H9 (cell line): ENCODE measurements around the gene LRP8. TPM values are rescaled to one million over a fixed set of nuclear protein-coding genes. Genes with fewer than 3 reads are reported as not detected.
A peak's percentile ranks its signal among the peaks of the same experiment; 100 is the strongest.

ENCODE experiments used
- DNase-seq: peaks from one replicate; pipeline ENCODE4 v3.0.0-alpha.2; 2017
- H2AFZ ChIP-seq: one replicate; pipeline ENCODE4 v1.6.1; 2013; ENCODE audit warnings: mild to moderate bottlenecking, low read length, control low read depth, moderate library complexity
- H2AK5ac ChIP-seq: 2 replicates; pipeline ENCODE4 v1.6.1; 2013; ENCODE audit warnings: low read length, control low read depth, mixed read lengths; ENCODE audit not compliant: insufficient read length
- H2BK120ac ChIP-seq: one replicate; pipeline ENCODE4 v1.6.1; 2013; ENCODE audit warnings: low read depth, mild to moderate bottlenecking, low read length, control low read depth, inconsistent platforms; ENCODE audit not compliant: poor library complexity, severe bottlenecking
- H2BK12ac ChIP-seq: 2 replicates; pipeline ENCODE4 v1.6.1; 2013; ENCODE audit warnings: low read length, control low read depth, mixed read lengths, low read depth; ENCODE audit not compliant: insufficient read length
- H2BK15ac ChIP-seq: 2 replicates; pipeline ENCODE4 v1.6.1; 2013; ENCODE audit warnings: low read depth, low read length, control low read depth
- H2BK20ac ChIP-seq: one replicate; pipeline ENCODE4 v1.6.1; 2013; ENCODE audit warnings: low read depth, mild to moderate bottlenecking, low read length, control low read depth, inconsistent platforms; ENCODE audit not compliant: poor library complexity, severe bottlenecking
- H2BK5ac ChIP-seq: 2 replicates; pipeline ENCODE4 v1.6.1; 2013; ENCODE audit warnings: low read length, control low read depth, mixed read lengths; ENCODE audit not compliant: insufficient read length
- H3K14ac ChIP-seq: 2 replicates; pipeline ENCODE4 v1.6.1; 2013; ENCODE audit warnings: low read length, control low read depth; ENCODE audit not compliant: insufficient read depth
- H3K18ac ChIP-seq: 2 replicates; pipeline ENCODE4 v1.6.1; 2013; ENCODE audit warnings: low read depth, mild to moderate bottlenecking, mixed read lengths, low read length, control low read depth; ENCODE audit not compliant: insufficient read length
- H3K23ac ChIP-seq: 2 replicates; pipeline ENCODE4 v1.6.1; 2013; ENCODE audit warnings: low read length, control low read depth, mixed read lengths, low read depth; ENCODE audit not compliant: insufficient read length
- H3K23me2 ChIP-seq: 2 replicates; pipeline ENCODE4 v1.6.1; 2013; ENCODE audit warnings: low read depth, mild to moderate bottlenecking, mixed read lengths, low read length, control low read depth; ENCODE audit not compliant: insufficient read length, poor library complexity, severe bottlenecking
- H3K27ac ChIP-seq: 2 replicates; pipeline ENCODE4 v1.5.1; 2013; ENCODE audit warnings: low read length, control low read depth, mixed read lengths, low read depth; ENCODE audit not compliant: insufficient read length
- H3K27me3 ChIP-seq: 2 replicates; pipeline ENCODE4 v1.6.1; 2013; ENCODE audit warnings: low read length, control low read depth, inconsistent platforms; ENCODE audit not compliant: insufficient read depth
- H3K4ac ChIP-seq: 2 replicates; pipeline ENCODE4 v1.6.1; 2013; ENCODE audit warnings: low read depth, mild to moderate bottlenecking, control low read depth, inconsistent platforms, low read length, moderate library complexity
- H3K4me1 ChIP-seq: 2 replicates; pipeline ENCODE4 v1.6.1; 2013; ENCODE audit warnings: low read length, control low read depth, inconsistent platforms; ENCODE audit not compliant: insufficient read depth
- H3K4me2 ChIP-seq: 2 replicates; pipeline ENCODE4 v1.6.1; 2013; ENCODE audit warnings: low read length, control low read depth, mixed read lengths; ENCODE audit not compliant: insufficient read length, insufficient read depth
- H3K56ac ChIP-seq: 2 replicates; pipeline ENCODE4 v1.6.1; 2013; ENCODE audit warnings: low read depth, mild to moderate bottlenecking, mixed read lengths, low read length, control low read depth; ENCODE audit not compliant: insufficient read length
- H3K79me1 ChIP-seq: 2 replicates; pipeline ENCODE4 v1.6.1; 2013; ENCODE audit warnings: low read depth, mild to moderate bottlenecking, moderate library complexity, low read length, control low read depth, inconsistent platforms; ENCODE audit not compliant: insufficient read depth, poor library complexity, severe bottlenecking
- H3K79me2 ChIP-seq: 2 replicates; pipeline ENCODE4 v1.6.1; 2013; ENCODE audit warnings: low read length, control low read depth, inconsistent platforms; ENCODE audit not compliant: insufficient read depth
- H3K9ac ChIP-seq: 2 replicates; pipeline ENCODE4 v1.6.1; 2013; ENCODE audit warnings: low read length, control low read depth, mixed read lengths; ENCODE audit not compliant: insufficient read length; ENCODE audit errors: extremely low read depth
- H3K9me3 ChIP-seq: one replicate; pipeline ENCODE4 v1.6.1; 2013; ENCODE audit warnings: low read depth, low read length, inconsistent platforms; ENCODE audit not compliant: control insufficient read depth
- H3T11ph ChIP-seq: one replicate; pipeline ENCODE4 v1.6.1; 2013; ENCODE audit warnings: mild to moderate bottlenecking, low read length, control low read depth, inconsistent platforms
- H4K20me1 ChIP-seq: one replicate; pipeline ENCODE4 v1.6.1; 2013; ENCODE audit not compliant: control insufficient read depth, insufficient read length, insufficient read depth
- H4K5ac ChIP-seq: 2 replicates; pipeline ENCODE4 v1.6.1; 2013; ENCODE audit warnings: low read depth, mild to moderate bottlenecking, mixed read lengths, low read length, control low read depth; ENCODE audit not compliant: insufficient read length
- H4K8ac ChIP-seq: replicated peaks from 2 replicates; pipeline ENCODE4 v1.6.1; 2013; ENCODE audit warnings: low read length, control low read depth, mixed read lengths, low read depth; ENCODE audit not compliant: insufficient read length
- H4K91ac ChIP-seq: 2 replicates; pipeline ENCODE4 v1.6.1; 2013; ENCODE audit warnings: low read depth, mild to moderate bottlenecking, moderate library complexity, mixed read lengths, low read length, control low read depth; ENCODE audit not compliant: insufficient read length
- H3K27ac Mint-ChIP-seq, 3 experiments: 2 replicates in 2 of 3; 3 replicates in 1 of 3; pipeline ENCODE4 v1.8.0; 2020 to 2021; ENCODE audit warnings: mixed read lengths in 3 of 3, mild to moderate bottlenecking in 1 of 3, moderate library complexity in 1 of 3
- H3K27me3 Mint-ChIP-seq: 2 replicates; pipeline ENCODE4 v1.8.0; 2021; ENCODE audit warnings: low read depth, mild to moderate bottlenecking, moderate library complexity, mixed read lengths
- H3K36me3 Mint-ChIP-seq, 3 experiments: 2 replicates in 2 of 3; 3 replicates in 1 of 3; pipeline ENCODE4 v1.8.0; 2020 to 2021; ENCODE audit warnings: low read depth in 3 of 3, mixed read lengths in 3 of 3; ENCODE audit not compliant: insufficient read depth in 1 of 3
- H3K4me1 Mint-ChIP-seq, 2 experiments: 2 replicates each; pipeline ENCODE4 v1.8.0; 2020; ENCODE audit warnings: mixed read lengths in 2 of 2
- H3K4me3 Mint-ChIP-seq, 2 experiments: 2 replicates in 1 of 2; 3 replicates in 1 of 2; pipeline ENCODE4 v1.8.0; 2020 to 2021; ENCODE audit warnings: mild to moderate bottlenecking in 2 of 2, mixed read lengths in 2 of 2, moderate library complexity in 1 of 2
- H3K9me3 Mint-ChIP-seq, 2 experiments: 2 replicates in 1 of 2; 3 replicates in 1 of 2; pipeline ENCODE4 v1.8.0; 2020; ENCODE audit warnings: mild to moderate bottlenecking in 2 of 2, mixed read lengths in 2 of 2, moderate library complexity in 1 of 2
- CTCF ChIP-seq: fragments of 200-600 bp; sonication (generic); conservative IDR thresholded peaks from 3 replicates; pipeline ENCODE4 v1.8.0; 2021; ENCODE audit warnings: antibody characterized with exemption, mild to moderate bottlenecking
- WGBS: extraction: QIAGEN DNeasy Blood & Tissue Kit; methylation state at CpG from one replicate; pipeline ENCODE4 v1.1.7; 2013; ENCODE audit warnings: missing lambda C conversion rate, low lambda C conversion rate, mixed read lengths; ENCODE audit not compliant: insufficient read length; ENCODE audit errors: extremely low coverage; 5-methylcytosine and 5-hydroxymethylcytosine counted together
- total RNA-seq: library from RNA; stranded (reverse); gene quantifications from 2 replicates; pipeline ENCODE4 v1.2.1, GENCODE V29; 2021

LRP8 gene
- total RNA-seq, 1 experiment from 2014 or later = 78.6 TPM

- H3K27ac Mint-ChIP-seq = no peak overlapping the region
- no peak overlapping the region for H3K4me3 Mint-ChIP-seq
- Histone ChIP-seq H4K8ac (no peak overlapping the region), H4K91ac (no peak overlapping the region), H4K5ac (no peak overlapping the region), H3K4me2 (no peak overlapping the region), H3K56ac (no peak overlapping the region), H2BK15ac (no peak overlapping the region), H2BK120ac (no peak overlapping the region), H3K27me3 (no peaks in the 10 kb centered on the region), H2BK12ac (no peak overlapping the region), H3K23me2 (no peaks in the 10 kb centered on the region), H3K27ac (no peak overlapping the region), H3K4me1 (no peaks in the 10 kb centered on the region), H3K14ac (no peak overlapping the region), H3K23ac (no peak overlapping the region), H4K20me1 (no peaks in the 10 kb centered on the region), H3K4ac (no peak overlapping the region), H3K9ac (no peak overlapping the region), H2BK20ac (no peak overlapping the region), H3K18ac (no peak overlapping the region), H3K9me3 (no peaks in the 10 kb centered on the region), H2AFZ (no peak overlapping the region), H3K79me2 (no peaks in the 10 kb centered on the region), H3K79me1 (no peaks in the 10 kb centered on the region), H2BK5ac (no peak overlapping the region), H3T11ph (no peak overlapping the region), H2AK5ac (no peak overlapping the region)
- H3K27me3 Mint-ChIP-seq = peaks cover 38% of the 10 kb centered on the region
- peaks cover 6 to 19% of the 10 kb centered on the region in 2 experiments for H3K4me1 Mint-ChIP-seq
- no peak for TF ChIP-seq CTCF
- no peaks in the 10 kb centered on the region for H3K36me3 Mint-ChIP-seq
- no CpG with 5 or more reads among the region's 7 CpGs for WGBS
- no peaks in the 10 kb centered on the region; a peak in 1 of 5 replicates for H3K9me3 Mint-ChIP-seq
- DNase-seq = peak; percentile 19
Measured at GRCh38 chr1:53367503-53368313, 39.8 kb upstream of the LRP8 start.
